ENCODE measurements around the gene TENM4. TPM values are rescaled to one million over a fixed set of nuclear protein-coding genes. Genes with fewer than 3 reads are reported as not detected.

TENM4 gene
- total and polyA plus RNA-seq, 2 of the 13 experiments (the other 11 are each of a cell fraction or from before 2014, with no cell fraction given) = not detected

DNA sequence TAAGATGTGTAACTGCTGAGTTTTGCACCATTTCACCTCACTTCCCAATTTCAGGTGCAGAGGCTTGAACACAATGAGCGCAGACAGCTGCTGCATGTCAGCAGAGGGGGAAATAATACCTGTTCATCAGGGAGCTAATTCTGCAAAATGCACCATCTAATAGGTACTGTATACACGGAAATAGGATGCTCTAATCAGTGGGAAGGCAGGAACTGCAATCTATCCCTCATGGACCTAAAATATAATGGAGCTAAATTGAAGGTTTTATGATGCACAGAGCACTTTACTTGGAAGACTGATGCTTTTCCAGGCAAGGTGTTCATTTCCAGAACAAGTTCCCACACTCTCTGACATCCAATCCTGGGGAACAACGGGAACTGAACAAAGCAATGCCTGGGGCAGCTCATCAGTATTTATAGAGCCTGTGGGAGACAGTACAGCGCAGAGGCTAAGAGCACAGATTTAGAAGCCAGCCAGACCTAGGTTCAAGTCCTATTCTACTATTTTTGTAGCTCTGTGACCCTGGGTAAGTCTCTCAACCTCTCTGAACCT, 78.5 kb downstream of the TENM4 start (continued):
- TF ChIP-seq, protein P1, sequence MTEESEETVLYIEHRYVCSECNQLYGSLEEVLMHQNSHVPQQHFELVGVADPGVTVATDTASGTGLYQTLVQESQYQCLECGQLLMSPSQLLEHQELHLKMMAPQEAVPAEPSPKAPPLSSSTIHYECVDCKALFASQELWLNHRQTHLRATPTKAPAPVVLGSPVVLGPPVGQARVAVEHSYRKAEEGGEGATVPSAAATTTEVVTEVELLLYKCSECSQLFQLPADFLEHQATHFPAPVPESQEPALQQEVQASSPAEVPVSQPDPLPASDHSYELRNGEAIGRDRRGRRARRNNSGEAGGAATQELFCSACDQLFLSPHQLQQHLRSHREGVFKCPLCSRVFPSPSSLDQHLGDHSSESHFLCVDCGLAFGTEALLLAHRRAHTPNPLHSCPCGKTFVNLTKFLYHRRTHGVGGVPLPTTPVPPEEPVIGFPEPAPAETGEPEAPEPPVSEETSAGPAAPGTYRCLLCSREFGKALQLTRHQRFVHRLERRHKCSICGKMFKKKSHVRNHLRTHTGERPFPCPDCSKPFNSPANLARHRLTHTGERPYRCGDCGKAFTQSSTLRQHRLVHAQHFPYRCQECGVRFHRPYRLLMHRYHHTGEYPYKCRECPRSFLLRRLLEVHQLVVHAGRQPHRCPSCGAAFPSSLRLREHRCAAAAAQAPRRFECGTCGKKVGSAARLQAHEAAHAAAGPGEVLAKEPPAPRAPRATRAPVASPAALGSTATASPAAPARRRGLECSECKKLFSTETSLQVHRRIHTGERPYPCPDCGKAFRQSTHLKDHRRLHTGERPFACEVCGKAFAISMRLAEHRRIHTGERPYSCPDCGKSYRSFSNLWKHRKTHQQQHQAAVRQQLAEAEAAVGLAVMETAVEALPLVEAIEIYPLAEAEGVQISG (CRISPR knock-in tag; IDR thresholded peaks at IDR 0.05) = no peak
- TF ChIP-seq, protein P2, sequence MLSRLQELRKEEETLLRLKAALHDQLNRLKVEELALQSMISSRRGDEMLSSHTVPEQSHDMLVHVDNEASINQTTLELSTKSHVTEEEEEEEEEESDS (CRISPR knock-in tag; IDR thresholded peaks at IDR 0.05; ENCODE audit: borderline replicate concordance) = no peak

DNA sequence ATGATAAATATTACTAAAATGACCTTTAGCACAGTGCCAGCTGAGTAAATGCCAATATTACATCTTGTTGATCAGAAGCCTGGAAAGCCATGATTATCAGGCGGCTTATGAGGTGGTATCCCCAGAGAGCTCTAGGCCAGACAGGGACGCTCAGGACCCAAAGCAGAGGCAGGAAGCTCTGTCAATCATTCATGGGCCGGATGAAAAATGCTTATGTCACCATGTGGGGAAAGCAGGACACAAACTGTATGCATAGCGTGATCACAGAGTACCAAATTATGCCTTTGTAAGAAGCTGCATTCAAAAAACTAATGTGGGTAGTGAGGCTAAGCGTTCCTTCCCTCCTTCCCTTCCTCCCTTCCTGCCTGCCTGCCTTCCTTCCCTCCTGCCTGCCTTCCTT, 82.6 kb downstream of the TENM4 start:
- intact Hi-C loops (cut with micrococcal nuclease; ENCODE audit: unreplicated experiment) = no loop called here
- Histone ChIP-seq H3K27me3 (ENCODE audit: control insufficient read depth in 1 of 2, insufficient read depth in 2 of 2, low read length in 2 of 2) (no peaks in the 10 kb centered on the region), H3K9ac (ENCODE audit: insufficient read depth, low read depth, low read length) (no peak overlapping the region), H3K27ac (ENCODE audit: extremely low read length, insufficient read depth, low read length) (no peak overlapping the region), H4K20me1 (ENCODE audit: insufficient read depth, low read length) (no peaks in the 10 kb centered on the region), H3K79me2 (ENCODE audit: insufficient read depth, low read length) (no peaks in the 10 kb centered on the region), H3K4me1 (ENCODE audit: insufficient read depth, low read length) (no peaks in the 10 kb centered on the region), H3K9me3 (ENCODE audit: low read length) (no peaks in the 10 kb centered on the region), H2AFZ (ENCODE audit: low read length) (no peak overlapping the region), H3K36me3 (replicated peaks in 1 of 2; ENCODE audit: control insufficient read depth in 1 of 2, insufficient read depth in 2 of 2, low read length in 2 of 2) (no peaks in the 10 kb centered on the region), H3K4me3 (replicated peaks in 1 of 3; ENCODE audit: insufficient read depth in 1 of 3, low read depth in 2 of 3, low read length in 3 of 3) (no peak overlapping the region), H3K4me2 (ENCODE audit: low read depth, low read length) (no peak overlapping the region)
- TF ChIP-seq MATR3 (CRISPR knock-in tag; IDR thresholded peaks at IDR 0.05) = no peak
- TF ChIP-seq NFIC (IDR thresholded peaks at IDR 0.05; ENCODE audit: low read length) = no peak
- TF ChIP-seq, protein P3, sequence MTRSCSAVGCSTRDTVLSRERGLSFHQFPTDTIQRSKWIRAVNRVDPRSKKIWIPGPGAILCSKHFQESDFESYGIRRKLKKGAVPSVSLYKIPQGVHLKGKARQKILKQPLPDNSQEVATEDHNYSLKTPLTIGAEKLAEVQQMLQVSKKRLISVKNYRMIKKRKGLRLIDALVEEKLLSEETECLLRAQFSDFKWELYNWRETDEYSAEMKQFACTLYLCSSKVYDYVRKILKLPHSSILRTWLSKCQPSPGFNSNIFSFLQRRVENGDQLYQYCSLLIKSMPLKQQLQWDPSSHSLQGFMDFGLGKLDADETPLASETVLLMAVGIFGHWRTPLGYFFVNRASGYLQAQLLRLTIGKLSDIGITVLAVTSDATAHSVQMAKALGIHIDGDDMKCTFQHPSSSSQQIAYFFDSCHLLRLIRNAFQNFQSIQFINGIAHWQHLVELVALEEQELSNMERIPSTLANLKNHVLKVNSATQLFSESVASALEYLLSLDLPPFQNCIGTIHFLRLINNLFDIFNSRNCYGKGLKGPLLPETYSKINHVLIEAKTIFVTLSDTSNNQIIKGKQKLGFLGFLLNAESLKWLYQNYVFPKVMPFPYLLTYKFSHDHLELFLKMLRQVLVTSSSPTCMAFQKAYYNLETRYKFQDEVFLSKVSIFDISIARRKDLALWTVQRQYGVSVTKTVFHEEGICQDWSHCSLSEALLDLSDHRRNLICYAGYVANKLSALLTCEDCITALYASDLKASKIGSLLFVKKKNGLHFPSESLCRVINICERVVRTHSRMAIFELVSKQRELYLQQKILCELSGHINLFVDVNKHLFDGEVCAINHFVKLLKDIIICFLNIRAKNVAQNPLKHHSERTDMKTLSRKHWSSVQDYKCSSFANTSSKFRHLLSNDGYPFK (CRISPR knock-in tag; IDR thresholded peaks at IDR 0.05; ENCODE audit: borderline replicate concordance) = no peak
- TF ChIP-seq GPN1 (CRISPR knock-in tag; IDR thresholded peaks at IDR 0.05; ENCODE audit: borderline replicate concordance) = no peak
- TF ChIP-seq RAD51 (IDR thresholded peaks at IDR 0.05; ENCODE audit: borderline replicate concordance) = no peak
- no peak for TF ChIP-seq AGO2 (optimal IDR thresholded peaks at IDR 0.05; ENCODE audit: low read depth, low read length)
- no peak for TF ChIP-seq WIZ (CRISPR knock-in tag; IDR thresholded peaks at IDR 0.05)
- TF ChIP-seq, protein P4, sequence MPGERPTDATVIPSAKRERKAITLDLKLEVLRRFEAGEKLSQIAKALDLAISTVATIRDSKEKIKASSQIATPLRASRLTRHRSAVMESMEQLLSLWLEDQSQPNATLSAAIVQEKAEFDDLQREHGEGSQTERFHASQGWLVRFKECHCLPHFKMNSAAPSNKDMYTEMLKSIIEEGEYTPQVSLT (CRISPR knock-in tag; IDR thresholded peaks at IDR 0.05; ENCODE audit: borderline replicate concordance, low read depth) = no peak
- TF ChIP-seq ZNF235 (CRISPR knock-in tag; IDR thresholded peaks at IDR 0.05; ENCODE audit: borderline replicate concordance) = no peak
- TF ChIP-seq DNMT3B (CRISPR knock-in tag; conservative IDR thresholded peaks at IDR 0.05) = no peak
- no peak for TF ChIP-seq AKAP8 (CRISPR knock-in tag; IDR thresholded peaks at IDR 0.05)
- no peak for TF ChIP-seq KDM6A (CRISPR knock-in tag; IDR thresholded peaks at IDR 0.05; ENCODE audit: low read depth)
- no peak for TF ChIP-seq ZNF446 (CRISPR knock-in tag; IDR thresholded peaks at IDR 0.05)
- no peak for TF ChIP-seq ATM (IDR thresholded peaks at IDR 0.05; ENCODE audit: borderline replicate concordance)
- TF ChIP-seq ZNF878 (CRISPR knock-in tag; IDR thresholded peaks at IDR 0.05) = no peak
- DNase-seq (ENCODE audit: low spot score) = no peak
- ATAC-seq = no peak
- FAIRE-seq = no peak
- in situ Hi-C loops (cut with HindIII; ENCODE audit: extremely low pct_ligation_motif_present, low pct_unique_long_range_greater_than_20kb) = no loop called here
- ChIA-PET POLR2A (no interaction called here), CTCF (ENCODE audit: low intra/inter-chr PET ratio, low total read pairs) (no interaction called here)
- 19% methylated on average over 4 of the region's 5 CpGs for WGBS (ENCODE audit: low lambda C conversion rate)
- BruUV-seq (replicated peaks) = no TSS peak

All from HepG2 (cell line).